GM21423 (cell line): ENCODE data around the gene TXNDC8.
"Not testable (repeated sequence)": the region's sequence is repeated elsewhere in the genome, so short reads cannot be mapped to it uniquely, and the experiment has no call there.

Source experiments
- ATAC-seq: cut with Tn5 transposase; IDR thresholded peaks from one replicate; pipeline ENCODE4 v1.9.1; 2021; ENCODE audit warnings: mild to moderate bottlenecking, moderate library complexity; ENCODE audit not compliant: unreplicated experiment

The TXNDC8 gene

GRCh38 chr9:110337727-110338126, at the start of gene TXNDC8:
Gene TXNDC8 (minus strand): TSS chr9:110337863.
- ATAC-seq: no peak

GRCh38 chr9:110383491-110383890, 45.8 kb upstream of the TXNDC8 start:
- ATAC-seq: no peak

- no peak for ATAC-seq
These were observed 45.1 kb upstream of the TXNDC8 start for GRCh38 chr9:110382731-110383130.

GRCh38 chr9:110371411-110372007, 33.8 kb upstream of the TXNDC8 start:
- ATAC-seq: no peak

GRCh38 chr9:110370315-110370714, 32.7 kb upstream of the TXNDC8 start:
- ATAC-seq: no peak

- no peak for ATAC-seq
These were observed 26.8 kb upstream of the TXNDC8 start for GRCh38 chr9:110364451-110364850.

GRCh38 chr9:110358992-110359391, 21.3 kb upstream of the TXNDC8 start:
- not testable (repeated sequence) for ATAC-seq

- ATAC-seq: no peak
These were observed 19.8 kb upstream of the TXNDC8 start for GRCh38 chr9:110357505-110357904.

GRCh38 chr9:110356639-110357395, 19.2 kb upstream of the TXNDC8 start:
- no peak for ATAC-seq

- no peak for ATAC-seq
These were observed 18.2 kb upstream of the TXNDC8 start for GRCh38 chr9:110355911-110356310.

GRCh38 chr9:110351009-110351467, 13.4 kb upstream of the TXNDC8 start:
- no peak for ATAC-seq

GRCh38 chr9:110346325-110346724, 8.7 kb upstream of the TXNDC8 start:
- ATAC-seq: no peak

GRCh38 chr9:110344821-110345220, 7.2 kb upstream of the TXNDC8 start:
- ATAC-seq: no peak

- ATAC-seq: no peak
These were observed 5.9 kb upstream of the TXNDC8 start for GRCh38 chr9:110343551-110343950.

GRCh38 chr9:110340306-110340705, 2.6 kb upstream of the TXNDC8 start:
- no peak for ATAC-seq

GRCh38 chr9:110338143-110338542, 480 bp upstream of the TXNDC8 start:
- ATAC-seq: no peak

- ATAC-seq: no peak
These were observed 1.3 kb downstream of the TXNDC8 start for GRCh38 chr9:110336363-110336762.

GRCh38 chr9:110334871-110335270, 2.8 kb downstream of the TXNDC8 start:
- ATAC-seq: no peak

GRCh38 chr9:110334183-110334582, 3.5 kb downstream of the TXNDC8 start:
- ATAC-seq: peak; percentile 68

GRCh38 chr9:110332766-110333165, 4.9 kb downstream of the TXNDC8 start:
- no peak for ATAC-seq

GRCh38 chr9:110330484-110331105, 7.1 kb downstream of the TXNDC8 start:
- ATAC-seq: no peak

GRCh38 chr9:110329639-110330230, 7.9 kb downstream of the TXNDC8 start:
- ATAC-seq: no peak
